H1 (cell line): ENCODE results near the gene SLC25A51. TPM values are rescaled to one million over a fixed set of nuclear protein-coding genes. Genes with fewer than 3 reads are reported as not detected.

ENCODE experiments used
- CTBP2 ChIP-seq: IDR thresholded peaks from 2 replicates; pipeline ENCODE4 v1.7.0; 2011; ENCODE audit warnings: borderline replicate concordance, mild to moderate bottlenecking, moderate library complexity, mixed read lengths, low read length; ENCODE audit not compliant: insufficient read depth, insufficient read length
- KDM5A ChIP-seq: fragments of 200-600 bp; IDR thresholded peaks from 2 replicates; pipeline ENCODE4 v1.7.1; 2012; ENCODE audit warnings: mild to moderate bottlenecking, low read length, inconsistent platforms, mixed read lengths
- TCF12 ChIP-seq: IDR thresholded peaks from 2 replicates; pipeline ENCODE4 v1.6.1; 2011; ENCODE audit warnings: low read depth, mild to moderate bottlenecking, low read length
- polyA plus RNA-seq, 7 experiments: library from polyadenylated mRNA; depleted of rRNA in 3 of 7; stranded (reverse) in 5 of 7; unstranded in 2 of 7; fragments of >200 nt in 5 of 7; fragments of 200-250 nt in 2 of 7; gene quantifications; 1 replicate in 5 of 7; 2 replicates in 1 of 7; 4 replicates in 1 of 7; pipeline versions ENCODE4 v1.2.1 to v1.2.3, GENCODE V29; 2011 to 2013; ENCODE audit warnings: missing spikeins in 2 of 7, mixed read lengths in 2 of 7
- total RNA-seq: library from RNA; stranded (reverse); fragmentation: NEBNext Ultra II Directional; extraction: Animal tissue kit (Norgen Biotek cat#: 25700); gene quantifications from 2 replicates; pipeline ENCODE4 v1.2.1, GENCODE V29; 2021
- TF ChIP-seq, protein P1 (sequence below), 3 experiments: IDR thresholded peaks; 1 replicate in 2 of 3; 2 replicates in 1 of 3; pipeline versions ENCODE4 v1.5.1 to v1.6.1; 2011; ENCODE audit warnings: low read length in 3 of 3, mild to moderate bottlenecking in 3 of 3, inconsistent platforms in 2 of 3, low read depth in 1 of 3, moderate library complexity in 1 of 3; ENCODE audit not compliant: insufficient read depth in 1 of 3; ENCODE audit errors: control extremely low read depth in 1 of 3
- TF ChIP-seq, protein P2 (sequence below): IDR thresholded peaks from 2 replicates; pipeline ENCODE4 v1.6.1; 2011; ENCODE audit warnings: low read length, improper control_type of control experiment

The SLC25A51 gene
- total and polyA plus RNA-seq, 2 of the 8 experiments (the other 6 are each of a cell fraction or from before 2014, with no cell fraction given) = 8.0 to 14.5 TPM

DNA sequence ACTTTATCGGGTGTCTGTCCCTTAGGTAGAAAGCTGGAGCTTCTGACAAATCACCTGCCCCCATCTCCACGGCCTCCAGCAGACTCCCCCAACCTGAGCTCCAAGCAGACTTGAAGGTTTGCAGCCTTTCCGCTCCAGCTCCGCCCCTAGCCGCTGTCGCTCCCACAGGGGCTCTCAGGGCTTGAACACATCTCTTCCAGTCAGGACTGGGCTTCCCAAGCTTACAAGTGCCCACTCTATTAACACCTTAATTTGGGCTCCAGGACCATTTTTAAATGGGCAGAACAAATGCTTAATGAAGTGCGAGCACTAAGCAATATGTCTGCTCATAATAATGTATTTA is 17.2 kb upstream of the SLC25A51 start (continued):
- TF ChIP-seq, protein P1, sequence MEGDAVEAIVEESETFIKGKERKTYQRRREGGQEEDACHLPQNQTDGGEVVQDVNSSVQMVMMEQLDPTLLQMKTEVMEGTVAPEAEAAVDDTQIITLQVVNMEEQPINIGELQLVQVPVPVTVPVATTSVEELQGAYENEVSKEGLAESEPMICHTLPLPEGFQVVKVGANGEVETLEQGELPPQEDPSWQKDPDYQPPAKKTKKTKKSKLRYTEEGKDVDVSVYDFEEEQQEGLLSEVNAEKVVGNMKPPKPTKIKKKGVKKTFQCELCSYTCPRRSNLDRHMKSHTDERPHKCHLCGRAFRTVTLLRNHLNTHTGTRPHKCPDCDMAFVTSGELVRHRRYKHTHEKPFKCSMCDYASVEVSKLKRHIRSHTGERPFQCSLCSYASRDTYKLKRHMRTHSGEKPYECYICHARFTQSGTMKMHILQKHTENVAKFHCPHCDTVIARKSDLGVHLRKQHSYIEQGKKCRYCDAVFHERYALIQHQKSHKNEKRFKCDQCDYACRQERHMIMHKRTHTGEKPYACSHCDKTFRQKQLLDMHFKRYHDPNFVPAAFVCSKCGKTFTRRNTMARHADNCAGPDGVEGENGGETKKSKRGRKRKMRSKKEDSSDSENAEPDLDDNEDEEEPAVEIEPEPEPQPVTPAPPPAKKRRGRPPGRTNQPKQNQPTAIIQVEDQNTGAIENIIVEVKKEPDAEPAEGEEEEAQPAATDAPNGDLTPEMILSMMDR (IDR thresholded peaks at IDR 0.05; ENCODE audit: control extremely low read depth in 1 of 3, insufficient read depth in 1 of 3, low read depth in 1 of 3, low read length in 3 of 3) = no peak
- TF ChIP-seq KDM5A (no peak), TCF12 (no peak), CTBP2 (no peak)
- TF ChIP-seq, protein P2, sequence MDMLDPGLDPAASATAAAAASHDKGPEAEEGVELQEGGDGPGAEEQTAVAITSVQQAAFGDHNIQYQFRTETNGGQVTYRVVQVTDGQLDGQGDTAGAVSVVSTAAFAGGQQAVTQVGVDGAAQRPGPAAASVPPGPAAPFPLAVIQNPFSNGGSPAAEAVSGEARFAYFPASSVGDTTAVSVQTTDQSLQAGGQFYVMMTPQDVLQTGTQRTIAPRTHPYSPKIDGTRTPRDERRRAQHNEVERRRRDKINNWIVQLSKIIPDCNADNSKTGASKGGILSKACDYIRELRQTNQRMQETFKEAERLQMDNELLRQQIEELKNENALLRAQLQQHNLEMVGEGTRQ = no peak
